Right lobe of liver (tissue), 6 donors: Measurements from ENCODE around the gene GATAD2B. TPM values are rescaled to one million over a fixed set of nuclear protein-coding genes. Genes with fewer than 3 reads are reported as not detected.
A peak's percentile ranks its signal among the peaks of the same experiment; 100 is the strongest.

Experiments used
- ATAC-seq, 4 donors: fragments of 200-7000 bp; cut with Tn5 transposase; one replicate each; pipeline ENCODE4 v1.9.1; 2020; ENCODE audit warnings: mild to moderate bottlenecking in 4 of 4, moderate library complexity in 4 of 4
- DNase-seq, 3 donors: peaks; one replicate each; pipeline ENCODE4 v3.0.0-alpha.2; 2020
- H3K27ac ChIP-seq, 3 donors: fragments of 200-600 bp; one replicate each; pipeline ENCODE4 v1.8.0; 2022
- H3K27me3 ChIP-seq, 2 donors: fragments of 200-600 bp; one replicate each; pipeline ENCODE4 v1.8.0; 2022
- H3K36me3 ChIP-seq, 4 donors: fragments of 200-600 bp; sonication (generic) in 1 of 4; one replicate each; pipeline versions ENCODE4 v1.5.1 to v1.8.0; 2017 to 2022; ENCODE audit warnings: control low read depth in 1 of 4
- H3K4me1 ChIP-seq, 4 donors: fragments of 200-600 bp; sonication (generic) in 1 of 4; one replicate each; pipeline versions ENCODE4 v1.5.1 to v1.8.0; 2017 to 2022; ENCODE audit warnings: control low read depth in 1 of 4
- H3K4me3 ChIP-seq, 3 donors: fragments of 200-600 bp; one replicate each; pipeline ENCODE4 v1.8.0; 2022
- H3K9me3 ChIP-seq, 4 donors: fragments of 200-600 bp; sonication (generic) in 1 of 4; one replicate each; pipeline versions ENCODE4 v1.5.1 to v1.8.0; 2017 to 2022; ENCODE audit warnings: control low read depth in 1 of 4
- CTCF ChIP-seq, 4 donors: fragments of 200-600 bp in 3 of 4; fragments of 450-650 bp in 1 of 4; IDR thresholded peaks; one replicate each; pipeline versions ENCODE4 v1.5.1 to v1.8.0; 2016 to 2022; ENCODE audit warnings: antibody characterized with exemption in 4 of 4, mild to moderate bottlenecking in 2 of 4
- POLR2A ChIP-seq: fragments of 450-650 bp; IDR thresholded peaks from one replicate; pipeline ENCODE4 v1.6.1; 2017; ENCODE audit warnings: antibody characterized with exemption, mild to moderate bottlenecking
- WGBS: methylation state at CpG from one replicate; pipeline ENCODE4 v1.1.6; 2018; ENCODE audit warnings: low coverage, low lambda C conversion rate; ENCODE audit not compliant: insufficient coverage; ENCODE audit errors: missing lambda C conversion rate; 5-methylcytosine and 5-hydroxymethylcytosine counted together
- intact Hi-C, 2 donors: fragments of 100-400 bp; cut with DNase I; formaldehyde crosslinking; loops; one replicate each; pipeline versions ENCODE4 v1.11.2 to v1.14.1; 2022
- total RNA-seq, 6 experiments: library from RNA; depleted of rRNA in 2 of 6; stranded (reverse); fragments of >200 nt in 2 of 6; fragmentation: NEBNext Ultra II Directional in 3 of 6; extraction: Animal tissue kit (Norgen Biotek cat#: 25700) in 3 of 6; gene quantifications; one replicate each; pipeline versions ENCODE4 v1.1.0 to v1.2.4, GENCODE V29; 2016 to 2023
- donor health status: DM: no; HTN: yes; CAD: no.
- donor health status: DM: no; HTN: no; CAD: no.
- donor health status: DM: no; HTN: no; CAD: no.
- donor health status: DM: no; HTN: yes; CAD: no.
- donor health status: DM: no; HTN: yes; CAD: no.

Gene GATAD2B
- total RNA-seq, 6 experiments from 2014 or later, result 9.8 to 20.3 (median 16.8) TPM

- DNase-seq, result no peak
- H3K4me3 ChIP-seq, result no peak overlapping the region
- WGBS, result 90% methylated on average over 2 of the region's 10 CpGs
- no peak for ATAC-seq
- H3K36me3 ChIP-seq, result peaks cover 0 to 37% (median 14%) of the 10 kb centered on the region in 4 donors
- no peaks in the 10 kb centered on the region for H3K9me3 ChIP-seq
- TF ChIP-seq POLR2A (no peak), CTCF (IDR thresholded peaks at IDR 0.05) (no peak)
- intact Hi-C loops, result no loop called here
- H3K4me1 ChIP-seq, result peaks cover 0 to 46% (median 20%) of the 10 kb centered on the region in 4 donors
- no peaks in the 10 kb centered on the region for H3K27me3 ChIP-seq
- peak overlapping the region in 2 of 3 donors; percentile 77 to 90 for H3K27ac ChIP-seq
These were observed 32.1 kb upstream of the GATAD2B start for GRCh38 chr1:153954826-153955225.

- intact Hi-C loops, result no loop called here
- TF ChIP-seq POLR2A, result peak; percentile 25
- TF ChIP-seq CTCF (IDR thresholded peaks at IDR 0.05), result no peak
- Histone ChIP-seq H3K4me3 (no peak overlapping the region), H3K27me3 (no peaks in the 10 kb centered on the region), H3K36me3 (peaks cover 0 to 37% (median 16%) of the 10 kb centered on the region in 4 donors), H3K27ac (peak overlapping the region; percentile 51 to 90 (median 77)), H3K4me1 (peaks cover 0 to 44% (median 18%) of the 10 kb centered on the region in 4 donors), H3K9me3 (no peaks in the 10 kb centered on the region)
- WGBS, result 18% methylated on average over 4 of the region's 4 CpGs
- ATAC-seq (peak; percentile 70 to 86 (median 82)), DNase-seq (peak; percentile 68 to 95 (median 92))
These were observed 31.1 kb upstream of the GATAD2B start for GRCh38 chr1:153953859-153954365.

GRCh38 chr1:153951801-153952200 is 29.0 kb upstream of the GATAD2B start:
- Histone ChIP-seq H3K27me3 (no peaks in the 10 kb centered on the region), H3K4me1 (peaks cover 0 to 41% (median 16%) of the 10 kb centered on the region in 4 donors), H3K4me3 (no peak overlapping the region), H3K27ac (no peak overlapping the region), H3K36me3 (peaks cover 0 to 42% (median 19%) of the 10 kb centered on the region in 4 donors), H3K9me3 (no peaks in the 10 kb centered on the region)
- no peak for TF ChIP-seq CTCF (IDR thresholded peaks at IDR 0.05)
- TF ChIP-seq POLR2A, result no peak
- DNase-seq (no peak), ATAC-seq (no peak)
- intact Hi-C loops, result no loop called here
- WGBS, result no CpG with 5 or more reads among the region's 2 CpGs

GRCh38 chr1:153951183-153951582 is 28.4 kb upstream of the GATAD2B start:
- no peak overlapping the region for H3K27ac ChIP-seq
- ATAC-seq (no peak), DNase-seq (no peak)
- H3K27me3 ChIP-seq, result no peaks in the 10 kb centered on the region
- H3K4me3 ChIP-seq, result no peak overlapping the region
- TF ChIP-seq POLR2A, result no peak
- intact Hi-C loops, result no loop called here
- H3K36me3 ChIP-seq, result peaks cover 0 to 42% (median 19%) of the 10 kb centered on the region in 4 donors
- 95% methylated on average over 10 of the region's 11 CpGs for WGBS
- H3K4me1 ChIP-seq, result peaks cover 0 to 37% (median 14%) of the 10 kb centered on the region in 4 donors
- no peaks in the 10 kb centered on the region for H3K9me3 ChIP-seq

- Histone ChIP-seq H3K36me3 (peaks cover 0 to 25% (median 12%) of the 10 kb centered on the region in 4 donors), H3K4me3 (peak within 1 kb of the TSS; percentile 93 to 99 (median 94)), H3K27me3 (no peaks in the 10 kb centered on the region), H3K9me3 (no peaks in the 10 kb centered on the region), H3K4me1 (peaks cover 0 to 34% (median 16%) of the 10 kb centered on the region in 4 donors), H3K27ac (peak within 1 kb of the TSS; percentile 97 to 100 (median 100))
- WGBS, result 15% methylated on average over 10 of the region's 28 CpGs
- intact Hi-C loops, result no loop called here
- ATAC-seq (peak; percentile 83 to 89 (median 84)), DNase-seq (peak; percentile 91)
- TF ChIP-seq POLR2A, result no peak
- TF ChIP-seq CTCF (IDR thresholded peaks at IDR 0.05), result peak; percentile 93 to 95 (median 94)
These were observed 24.0 kb upstream of the GATAD2B start, which contains the start of gene DENND4B for GRCh38 chr1:153946622-153947241. Gene DENND4B (minus strand): TSS chr1:153946718. CDS start chr1:153944374, 2,344 bp downstream.
